A549 (cell line): ENCODE data around the gene EARS2.

Experiments
- CBX2 ChIP-seq: fragments of 200-600 bp; sonication (generic); IDR thresholded peaks from 2 replicates; pipeline ENCODE4 v1.6.1; 2016; ENCODE audit warnings: low read depth, mild to moderate bottlenecking, borderline replicate concordance
- MAX ChIP-seq: IDR thresholded peaks from 2 replicates; pipeline ENCODE4 v1.6.1; 2012
- NR3C1 ChIP-seq: fragments of >200 bp; sonication (Bioruptor Twin); formaldehyde crosslinking; IDR thresholded peaks from 3 replicates; pipeline ENCODE4 v1.6.1; 2017
- POLR2A ChIP-seq: IDR thresholded peaks from 2 replicates; pipeline ENCODE4 v1.6.1; 2012; ENCODE audit warnings: mild to moderate bottlenecking, low read length
- RCOR1 ChIP-seq: fragments of 150-350 bp; IDR thresholded peaks from 2 replicates; pipeline ENCODE4 v1.6.1; 2014; ENCODE audit warnings: antibody characterized with exemption, low read length, low read depth
- SMC3 ChIP-seq: fragments of >200 bp; sonication (Bioruptor Twin); formaldehyde crosslinking; IDR thresholded peaks from 3 replicates; pipeline ENCODE4 v1.6.1; 2018; ENCODE audit warnings: inconsistent platforms
- ZC3H11A ChIP-seq: fragments of 450-650 bp; IDR thresholded peaks from 2 replicates; pipeline ENCODE4 v1.6.1; 2014; ENCODE audit warnings: antibody characterized with exemption, mild to moderate bottlenecking
- TF ChIP-seq, protein P1 (sequence below): fragments of 450-650 bp; IDR thresholded peaks from 2 replicates; pipeline ENCODE4 v1.6.1; 2014; ENCODE audit warnings: antibody characterized with exemption

GRCh38 chr16:23486480-23486879 lies 70.7 kb downstream of the EARS2 start:
- no peak for TF ChIP-seq MAX
- TF ChIP-seq ZC3H11A = no peak
- TF ChIP-seq, protein P1, sequence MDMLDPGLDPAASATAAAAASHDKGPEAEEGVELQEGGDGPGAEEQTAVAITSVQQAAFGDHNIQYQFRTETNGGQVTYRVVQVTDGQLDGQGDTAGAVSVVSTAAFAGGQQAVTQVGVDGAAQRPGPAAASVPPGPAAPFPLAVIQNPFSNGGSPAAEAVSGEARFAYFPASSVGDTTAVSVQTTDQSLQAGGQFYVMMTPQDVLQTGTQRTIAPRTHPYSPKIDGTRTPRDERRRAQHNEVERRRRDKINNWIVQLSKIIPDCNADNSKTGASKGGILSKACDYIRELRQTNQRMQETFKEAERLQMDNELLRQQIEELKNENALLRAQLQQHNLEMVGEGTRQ = no peak
- no peak for TF ChIP-seq POLR2A
- TF ChIP-seq RCOR1 = no peak
- no peak for TF ChIP-seq NR3C1
- TF ChIP-seq CBX2 = no peak
- no peak for TF ChIP-seq SMC3
